Thyroid gland (tissue), 4 donors: Measurements from ENCODE around the gene HMX2.
"Not testable (repeated sequence)": the region's sequence is repeated elsewhere in the genome, so short reads cannot be mapped to it uniquely, and the experiment has no call there.

Source experiments
- POLR2A ChIP-seq, 2 donors: fragments of 450-650 bp; IDR thresholded peaks; one replicate each; pipeline ENCODE4 v1.6.1; 2017; ENCODE audit warnings: antibody characterized with exemption in 2 of 2, mild to moderate bottlenecking in 2 of 2, moderate library complexity in 1 of 2
- TF ChIP-seq, protein P1 (sequence below), 6 experiments: fragments of 200-600 bp in 3 of 6; fragments of 450-650 bp in 3 of 6; sonication (generic) in 3 of 6; IDR thresholded peaks; one replicate each; pipeline ENCODE4 v1.5.1; 2016 to 2019; ENCODE audit warnings: antibody characterized with exemption in 6 of 6, mild to moderate bottlenecking in 2 of 6, inconsistent platforms in 1 of 6, moderate library complexity in 1 of 6

DNA sequence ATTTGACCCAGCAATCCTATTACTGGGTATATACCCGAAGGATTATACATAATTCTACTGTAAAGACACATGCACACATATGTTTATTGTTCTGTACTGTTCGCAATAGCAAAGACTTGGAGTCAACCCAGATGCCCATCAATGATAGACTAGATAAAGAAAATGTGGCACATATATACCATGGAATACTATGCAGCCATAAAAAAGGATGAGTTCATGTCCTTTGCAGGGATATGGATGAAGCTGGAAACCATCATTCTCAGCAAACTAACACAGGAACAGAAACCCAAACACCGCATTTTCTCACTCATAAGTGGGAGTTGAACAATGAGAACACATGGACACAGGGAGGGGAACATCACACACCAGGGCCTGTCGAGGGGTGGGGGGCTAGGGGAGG, 30.5 kb downstream of the HMX2 start:
- TF ChIP-seq POLR2A (IDR thresholded peaks at IDR 0.05): not testable (repeated sequence)
- TF ChIP-seq, protein P1, sequence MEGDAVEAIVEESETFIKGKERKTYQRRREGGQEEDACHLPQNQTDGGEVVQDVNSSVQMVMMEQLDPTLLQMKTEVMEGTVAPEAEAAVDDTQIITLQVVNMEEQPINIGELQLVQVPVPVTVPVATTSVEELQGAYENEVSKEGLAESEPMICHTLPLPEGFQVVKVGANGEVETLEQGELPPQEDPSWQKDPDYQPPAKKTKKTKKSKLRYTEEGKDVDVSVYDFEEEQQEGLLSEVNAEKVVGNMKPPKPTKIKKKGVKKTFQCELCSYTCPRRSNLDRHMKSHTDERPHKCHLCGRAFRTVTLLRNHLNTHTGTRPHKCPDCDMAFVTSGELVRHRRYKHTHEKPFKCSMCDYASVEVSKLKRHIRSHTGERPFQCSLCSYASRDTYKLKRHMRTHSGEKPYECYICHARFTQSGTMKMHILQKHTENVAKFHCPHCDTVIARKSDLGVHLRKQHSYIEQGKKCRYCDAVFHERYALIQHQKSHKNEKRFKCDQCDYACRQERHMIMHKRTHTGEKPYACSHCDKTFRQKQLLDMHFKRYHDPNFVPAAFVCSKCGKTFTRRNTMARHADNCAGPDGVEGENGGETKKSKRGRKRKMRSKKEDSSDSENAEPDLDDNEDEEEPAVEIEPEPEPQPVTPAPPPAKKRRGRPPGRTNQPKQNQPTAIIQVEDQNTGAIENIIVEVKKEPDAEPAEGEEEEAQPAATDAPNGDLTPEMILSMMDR (IDR thresholded peaks at IDR 0.05): not testable (repeated sequence)
